ENCODE data around the gene MRPS17.
"Not testable (repeated sequence)": the region's sequence is repeated elsewhere in the genome, so short reads cannot be mapped to it uniquely, and the experiment has no call there.

MRPS17 gene

GRCh38 chr7:55931421-55932151, 20.1 kb upstream of the MRPS17 start:
- H3K27ac ChIP-seq (ENCODE audit: low read depth, low read length): no peak overlapping the region
- no peaks in the 10 kb centered on the region for H3K36me3 ChIP-seq (ENCODE audit: control insufficient read depth, insufficient read depth, low read length)
- no peak overlapping the region for H3K4me3 ChIP-seq (ENCODE audit: low read length)
- no peak overlapping the region for H3K18ac ChIP-seq (ENCODE audit: low read length)
- H3K79me1 ChIP-seq (ENCODE audit: low read length): no peaks in the 10 kb centered on the region
- H3K4ac ChIP-seq (ENCODE audit: low read depth, low read length): no peak overlapping the region
- no peaks in the 10 kb centered on the region for H3K4me1 ChIP-seq (ENCODE audit: control insufficient read depth, low read depth, low read length)
- no peaks in the 10 kb centered on the region for H3K79me2 ChIP-seq (ENCODE audit: control insufficient read depth, insufficient read depth, low read length)
- WGBS (ENCODE audit: extremely low coverage, insufficient coverage, low lambda C conversion rate): no CpG with 5 or more reads among the region's 5 CpGs
- H2AK5ac ChIP-seq (ENCODE audit: low read length): no peak overlapping the region
- H2BK120ac ChIP-seq (ENCODE audit: low read depth, low read length): no peak overlapping the region
- no peak overlapping the region for H2BK5ac ChIP-seq (ENCODE audit: low read length)
- H3K56ac ChIP-seq (ENCODE audit: low read length): no peak overlapping the region
- H3K27me3 ChIP-seq (ENCODE audit: insufficient read depth, low read length, poor library complexity): no peaks in the 10 kb centered on the region
- no peak overlapping the region for H3K23ac ChIP-seq (ENCODE audit: low read length)
- H3K4me2 ChIP-seq (ENCODE audit: low read length): no peak overlapping the region
- no peak overlapping the region for H3K9ac ChIP-seq (ENCODE audit: low read length)
- H4K8ac ChIP-seq (ENCODE audit: low read depth, low read length): no peak overlapping the region
- no peak overlapping the region for H2BK15ac ChIP-seq (replicated peaks; ENCODE audit: low read depth)
- DNase-seq: no peak
- no peak overlapping the region for H4K5ac ChIP-seq (ENCODE audit: low read length)

- Histone ChIP-seq H3K56ac (ENCODE audit: low read length) (no peak overlapping the region), H4K8ac (ENCODE audit: low read depth, low read length) (no peak overlapping the region)
Observed at GRCh38 chr7:55939514-55940123, 12.1 kb upstream of the MRPS17 start.

GRCh38 chr7:55946545-55946944, 5.1 kb upstream of the MRPS17 start:
- Histone ChIP-seq H3K9ac (ENCODE audit: low read length) (no peak overlapping the region), H2BK120ac (ENCODE audit: low read depth, low read length) (no peak overlapping the region), H3K79me2 (ENCODE audit: control insufficient read depth, insufficient read depth, low read length) (no peaks in the 10 kb centered on the region), H3K36me3 (ENCODE audit: control insufficient read depth, insufficient read depth, low read length) (no peaks in the 10 kb centered on the region), H3K4me2 (ENCODE audit: low read length) (no peak overlapping the region), H3K4me3 (ENCODE audit: low read length) (no peak overlapping the region), H3K79me1 (ENCODE audit: low read length) (no peaks in the 10 kb centered on the region), H3K4me1 (ENCODE audit: control insufficient read depth, low read depth, low read length) (no peaks in the 10 kb centered on the region), H2BK15ac (replicated peaks; ENCODE audit: low read depth) (no peak overlapping the region), H4K5ac (ENCODE audit: low read length) (no peak overlapping the region), H2BK5ac (ENCODE audit: low read length) (no peak overlapping the region), H2AK5ac (ENCODE audit: low read length) (no peak overlapping the region), H4K8ac (ENCODE audit: low read depth, low read length) (no peak overlapping the region), H3K18ac (ENCODE audit: low read length) (no peak overlapping the region), H3K27ac (ENCODE audit: low read depth, low read length) (no peak overlapping the region), H3K4ac (ENCODE audit: low read depth, low read length) (no peak overlapping the region), H3K27me3 (ENCODE audit: insufficient read depth, low read length, poor library complexity) (no peaks in the 10 kb centered on the region), H3K56ac (ENCODE audit: low read length) (no peak overlapping the region), H3K23ac (ENCODE audit: low read length) (no peak overlapping the region)
- no peak for DNase-seq
- WGBS (ENCODE audit: extremely low coverage, insufficient coverage, low lambda C conversion rate): no CpG with 5 or more reads among the region's 5 CpGs

More at GRCh38 chr7:55939514-55940123, 12.1 kb upstream of the MRPS17 start:
- H3K4me1 ChIP-seq (ENCODE audit: control insufficient read depth, low read depth, low read length): no peaks in the 10 kb centered on the region
- H3K18ac ChIP-seq (ENCODE audit: low read length): no peak overlapping the region
- H4K5ac ChIP-seq (ENCODE audit: low read length): no peak overlapping the region
- no peak overlapping the region for H2BK15ac ChIP-seq (replicated peaks; ENCODE audit: low read depth)
- no peaks in the 10 kb centered on the region for H3K79me2 ChIP-seq (ENCODE audit: control insufficient read depth, insufficient read depth, low read length)
- H2AK5ac ChIP-seq (ENCODE audit: low read length): no peak overlapping the region
- H3K4me2 ChIP-seq (ENCODE audit: low read length): no peak overlapping the region
- H3K23ac ChIP-seq (ENCODE audit: low read length): no peak overlapping the region
- H3K27ac ChIP-seq (ENCODE audit: low read depth, low read length): no peak overlapping the region
- H3K4me3 ChIP-seq (ENCODE audit: low read length): peak overlapping the region; percentile 9
- H3K79me1 ChIP-seq (ENCODE audit: low read length): no peaks in the 10 kb centered on the region
- no peaks in the 10 kb centered on the region for H3K27me3 ChIP-seq (ENCODE audit: insufficient read depth, low read length, poor library complexity)
- no peak for DNase-seq
- H2BK120ac ChIP-seq (ENCODE audit: low read depth, low read length): no peak overlapping the region
- no peak overlapping the region for H3K4ac ChIP-seq (ENCODE audit: low read depth, low read length)
- H2BK5ac ChIP-seq (ENCODE audit: low read length): no peak overlapping the region
- no peak overlapping the region for H3K9ac ChIP-seq (ENCODE audit: low read length)
- no CpG with 5 or more reads among the region's 7 CpGs for WGBS (ENCODE audit: extremely low coverage, insufficient coverage, low lambda C conversion rate)
- no peaks in the 10 kb centered on the region for H3K36me3 ChIP-seq (ENCODE audit: control insufficient read depth, insufficient read depth, low read length)

- Histone ChIP-seq H3K56ac (ENCODE audit: low read length) (peak overlapping the region; percentile 94), H3K4me3 (ENCODE audit: low read length) (peak overlapping the region; percentile 69), H3K79me2 (ENCODE audit: control insufficient read depth, insufficient read depth, low read length) (peaks cover 11% of the 10 kb centered on the region), H3K9ac (ENCODE audit: low read length) (peak overlapping the region; percentile 90), H3K4me2 (ENCODE audit: low read length) (peak overlapping the region; percentile 74), H3K4ac (ENCODE audit: low read depth, low read length) (peak overlapping the region; percentile 63)
- WGBS (ENCODE audit: extremely low coverage, insufficient coverage, low lambda C conversion rate): no CpG with 5 or more reads among the region's 19 CpGs
- H3K4me1 ChIP-seq (ENCODE audit: control insufficient read depth, low read depth, low read length); H3K23ac ChIP-seq (ENCODE audit: low read length); H4K8ac ChIP-seq (ENCODE audit: low read depth, low read length); H2BK15ac ChIP-seq (replicated peaks; ENCODE audit: low read depth); H3K27me3 ChIP-seq (ENCODE audit: insufficient read depth, low read length, poor library complexity); H2AK5ac ChIP-seq (ENCODE audit: low read length); H3K79me1 ChIP-seq (ENCODE audit: low read length); H3K27ac ChIP-seq (ENCODE audit: low read depth, low read length); H3K36me3 ChIP-seq (ENCODE audit: control insufficient read depth, insufficient read depth, low read length); DNase-seq; H3K18ac ChIP-seq (ENCODE audit: low read length); H2BK5ac ChIP-seq (ENCODE audit: low read length); H4K5ac ChIP-seq (ENCODE audit: low read length); H2BK120ac ChIP-seq (ENCODE audit: low read depth, low read length): not testable (repeated sequence)
Observed at GRCh38 chr7:55952352-55952671, 635 bp downstream of the MRPS17 start.

GRCh38 chr7:55953707-55954475, 2.2 kb downstream of the MRPS17 start:
- Histone ChIP-seq H2BK5ac (ENCODE audit: low read length) (no peak overlapping the region), H3K9ac (ENCODE audit: low read length) (no peak overlapping the region), H2BK15ac (replicated peaks; ENCODE audit: low read depth) (no peak overlapping the region), H3K79me1 (ENCODE audit: low read length) (peaks cover 3% of the 10 kb centered on the region), H4K8ac (ENCODE audit: low read depth, low read length) (no peak overlapping the region), H3K79me2 (ENCODE audit: control insufficient read depth, insufficient read depth, low read length) (peaks cover 11% of the 10 kb centered on the region), H3K4me1 (ENCODE audit: control insufficient read depth, low read depth, low read length) (no peaks in the 10 kb centered on the region), H3K4me2 (ENCODE audit: low read length) (no peak overlapping the region), H3K56ac (ENCODE audit: low read length) (no peak overlapping the region), H3K18ac (ENCODE audit: low read length) (no peak overlapping the region), H3K23ac (ENCODE audit: low read length) (no peak overlapping the region), H2AK5ac (ENCODE audit: low read length) (no peak overlapping the region), H3K4me3 (ENCODE audit: low read length) (no peak overlapping the region), H4K5ac (ENCODE audit: low read length) (no peak overlapping the region), H3K36me3 (ENCODE audit: control insufficient read depth, insufficient read depth, low read length) (peaks cover 4% of the 10 kb centered on the region), H3K4ac (ENCODE audit: low read depth, low read length) (no peak overlapping the region), H2BK120ac (ENCODE audit: low read depth, low read length) (no peak overlapping the region), H3K27ac (ENCODE audit: low read depth, low read length) (no peak overlapping the region), H3K27me3 (ENCODE audit: insufficient read depth, low read length, poor library complexity) (no peaks in the 10 kb centered on the region)
- WGBS (ENCODE audit: extremely low coverage, insufficient coverage, low lambda C conversion rate): no CpG with 5 or more reads among the region's 11 CpGs
- no peak for DNase-seq
